NCI-H510A (cell line): ENCODE data around the gene RNF149.

Experiments used
- DNase-seq: peaks from one replicate; lab custom pipeline; 2025; lab: John Stamatoyannopoulos, UW

RNF149 gene

GRCh38 chr2:101231240-101231639 lies 77.3 kb downstream of the RNF149 start:
- DNase-seq: no peak

- DNase-seq: no peak
Observed at GRCh38 chr2:101230541-101231001, 77.9 kb downstream of the RNF149 start.
